GM12864 (cell line): ENCODE data around the gene RIPK1.
A peak's percentile ranks its signal among the peaks of the same experiment; 100 is the strongest.
"Not testable (repeated sequence)": the region's sequence is repeated elsewhere in the genome, so short reads cannot be mapped to it uniquely, and the experiment has no call there.

ENCODE experiments used
- DNase-seq: peaks from one replicate; pipeline ENCODE4 v3.0.0-alpha.2; 2011; ENCODE audit warnings: low read depth
- H3K4me3 ChIP-seq: 2 replicates; pipeline ENCODE4 v1.5.1; 2011; ENCODE audit warnings: mild to moderate bottlenecking, low read depth, low read length, control low read depth
- TF ChIP-seq, protein P1 (sequence below): IDR thresholded peaks from 2 replicates; pipeline ENCODE4 v1.5.1; 2011; ENCODE audit warnings: low read depth, mild to moderate bottlenecking, moderate library complexity, low read length, control low read depth, inconsistent platforms; ENCODE audit errors: missing control alignments

The RIPK1 gene

DNA sequence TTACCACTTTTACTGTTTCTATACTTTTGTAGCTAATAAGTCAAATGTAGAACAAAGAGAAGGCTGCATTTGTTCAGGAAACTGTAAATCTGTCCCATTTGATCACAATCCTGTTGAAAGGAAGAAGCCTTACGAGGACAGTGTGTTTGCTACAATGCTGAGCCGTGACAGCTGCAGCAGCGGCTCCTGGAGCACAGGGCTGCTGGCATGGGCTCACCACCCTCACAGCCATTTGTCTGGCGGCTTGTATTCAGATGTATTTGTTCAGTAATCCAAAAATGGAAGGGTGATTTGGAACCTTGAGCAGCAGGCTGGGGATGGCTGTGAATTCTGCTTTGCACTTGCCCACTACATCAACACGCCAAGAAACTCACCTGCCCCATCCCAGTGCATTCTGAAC lies 83.4 kb downstream of the RIPK1 start:
- no peak overlapping the region for H3K4me3 ChIP-seq
- no peak for DNase-seq
- TF ChIP-seq, protein P1, sequence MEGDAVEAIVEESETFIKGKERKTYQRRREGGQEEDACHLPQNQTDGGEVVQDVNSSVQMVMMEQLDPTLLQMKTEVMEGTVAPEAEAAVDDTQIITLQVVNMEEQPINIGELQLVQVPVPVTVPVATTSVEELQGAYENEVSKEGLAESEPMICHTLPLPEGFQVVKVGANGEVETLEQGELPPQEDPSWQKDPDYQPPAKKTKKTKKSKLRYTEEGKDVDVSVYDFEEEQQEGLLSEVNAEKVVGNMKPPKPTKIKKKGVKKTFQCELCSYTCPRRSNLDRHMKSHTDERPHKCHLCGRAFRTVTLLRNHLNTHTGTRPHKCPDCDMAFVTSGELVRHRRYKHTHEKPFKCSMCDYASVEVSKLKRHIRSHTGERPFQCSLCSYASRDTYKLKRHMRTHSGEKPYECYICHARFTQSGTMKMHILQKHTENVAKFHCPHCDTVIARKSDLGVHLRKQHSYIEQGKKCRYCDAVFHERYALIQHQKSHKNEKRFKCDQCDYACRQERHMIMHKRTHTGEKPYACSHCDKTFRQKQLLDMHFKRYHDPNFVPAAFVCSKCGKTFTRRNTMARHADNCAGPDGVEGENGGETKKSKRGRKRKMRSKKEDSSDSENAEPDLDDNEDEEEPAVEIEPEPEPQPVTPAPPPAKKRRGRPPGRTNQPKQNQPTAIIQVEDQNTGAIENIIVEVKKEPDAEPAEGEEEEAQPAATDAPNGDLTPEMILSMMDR, result no peak

GRCh38 chr6:3152689-3153088 lies 84.4 kb downstream of the RIPK1 start:
- no peak for DNase-seq
- TF ChIP-seq, protein P1, result no peak
- H3K4me3 ChIP-seq, result no peak overlapping the region

GRCh38 chr6:3155416-3155815 lies 87.1 kb downstream of the RIPK1 start:
- DNase-seq, H3K4me3 ChIP-seq: not testable (repeated sequence)

DNA sequence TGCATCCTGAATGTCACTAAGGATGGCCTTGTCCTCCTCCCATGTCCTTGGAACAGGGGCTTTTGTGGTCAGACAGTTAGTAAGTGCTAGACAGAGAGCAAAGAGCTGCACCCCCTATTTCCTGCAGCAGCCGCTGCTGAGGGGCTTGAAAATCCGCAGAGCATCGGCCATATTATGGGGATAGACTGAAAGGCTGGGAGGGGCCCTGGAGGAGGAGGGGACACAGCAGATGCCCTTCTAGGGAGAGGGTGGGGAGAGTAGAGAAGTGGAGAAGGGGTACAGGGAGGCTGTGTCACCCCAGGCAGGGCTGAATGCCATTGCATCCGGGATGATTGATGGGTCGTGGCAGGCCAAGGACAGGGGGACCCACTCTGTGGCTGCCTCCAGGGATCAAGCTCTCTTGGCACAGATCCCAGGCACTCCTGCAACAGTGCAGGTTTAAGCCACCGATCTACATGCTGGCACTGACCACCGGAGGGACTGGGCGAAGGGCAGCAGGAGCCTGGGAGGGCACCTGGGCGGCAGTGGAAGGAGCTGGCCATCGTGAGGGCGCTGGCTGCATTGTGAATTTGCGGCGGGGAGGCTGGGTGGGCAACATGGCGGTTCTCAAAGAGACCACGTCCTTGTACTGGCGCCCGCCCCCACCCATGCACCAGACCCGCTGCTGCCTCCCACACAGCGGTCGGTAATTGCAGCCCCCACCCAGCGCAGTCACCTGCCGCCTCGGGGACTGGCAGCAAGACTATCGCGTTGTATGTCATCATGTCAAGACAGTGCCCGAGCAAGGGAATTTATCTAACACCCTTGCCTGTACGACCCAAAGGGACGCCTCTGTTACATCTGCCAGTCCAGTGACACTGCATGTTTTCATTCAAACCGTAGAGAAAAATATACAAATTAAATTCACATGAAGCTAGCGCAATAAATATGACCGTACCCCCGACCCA lies 88.2 kb downstream of the RIPK1 start:
- DNase-seq, result not testable (repeated sequence)
- H3K4me3 ChIP-seq, result peak overlapping the region; percentile 68

- peak within 1 kb of the TSS; percentile 68 for H3K4me3 ChIP-seq
- no peak for DNase-seq
- TF ChIP-seq, protein P1, result peak; percentile 51
Measured at GRCh38 chr6:3157131-3157933, 89.0 kb downstream of the RIPK1 start, which contains the start of gene TUBB2A. Gene TUBB2A (minus strand): TSS chr6:3157544. CDS start chr6:3157463, 81 bp downstream.

DNA sequence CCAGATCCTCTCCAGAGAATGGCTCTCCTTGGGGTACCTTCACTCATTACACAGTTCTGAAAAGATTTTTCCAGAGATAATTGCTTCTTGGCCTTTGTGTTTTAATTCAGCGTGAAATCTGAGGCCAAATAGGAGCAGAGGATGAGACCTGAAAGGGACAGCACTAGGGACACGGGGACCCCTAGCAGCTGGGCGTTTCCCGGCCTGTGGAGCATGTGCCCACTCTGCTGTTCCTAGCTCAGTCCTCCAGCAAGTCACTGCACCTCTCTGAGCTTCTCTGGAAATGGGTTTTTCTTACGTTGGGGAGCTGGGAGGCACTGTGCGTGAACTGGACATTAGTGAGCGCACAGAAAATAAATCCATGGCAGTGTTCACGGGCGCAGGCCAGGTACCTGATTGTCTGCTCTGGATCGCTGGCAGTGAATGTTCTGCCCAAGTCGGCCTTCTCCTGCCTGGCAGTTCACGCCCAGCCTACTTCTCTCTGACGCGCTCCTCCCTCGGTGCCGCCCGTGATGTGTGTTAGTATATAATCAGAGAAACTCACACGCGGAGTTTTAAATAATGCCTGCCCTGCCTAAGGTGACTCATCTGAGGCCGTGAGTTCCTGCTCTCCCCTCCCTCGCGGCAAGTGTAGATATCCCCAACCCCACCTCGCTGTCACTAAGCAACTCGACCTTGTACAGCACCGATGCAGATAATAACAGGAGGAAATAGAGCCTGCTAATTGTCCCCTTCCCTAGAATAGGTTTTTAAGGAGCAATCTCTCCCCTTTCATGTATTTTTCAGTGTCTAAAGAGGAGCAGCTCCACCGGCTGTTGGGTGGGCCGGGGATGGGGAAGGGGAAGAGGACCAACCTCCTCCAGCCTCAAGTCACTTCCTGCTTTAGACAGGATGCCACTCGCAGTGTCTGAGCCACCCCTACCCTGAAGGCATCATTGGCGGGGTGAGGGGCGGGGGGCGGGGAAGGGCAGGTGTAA lies 91.8 kb downstream of the RIPK1 start:
- TF ChIP-seq, protein P1, result no peak
- H3K4me3 ChIP-seq, result no peak overlapping the region
- no peak for DNase-seq

GRCh38 chr6:3162067-3162497 lies 93.8 kb downstream of the RIPK1 start:
- TF ChIP-seq, protein P1, result no peak
- peak overlapping the region; percentile 57 for H3K4me3 ChIP-seq
- DNase-seq, result no peak
